ENCODE measurements around the gene LRMDA. TPM values are rescaled to one million over a fixed set of nuclear protein-coding genes. Genes with fewer than 3 reads are reported as not detected.

Gene LRMDA
- total RNA-seq, 1 donor from 2014 or later = 5.2 TPM

DNA sequence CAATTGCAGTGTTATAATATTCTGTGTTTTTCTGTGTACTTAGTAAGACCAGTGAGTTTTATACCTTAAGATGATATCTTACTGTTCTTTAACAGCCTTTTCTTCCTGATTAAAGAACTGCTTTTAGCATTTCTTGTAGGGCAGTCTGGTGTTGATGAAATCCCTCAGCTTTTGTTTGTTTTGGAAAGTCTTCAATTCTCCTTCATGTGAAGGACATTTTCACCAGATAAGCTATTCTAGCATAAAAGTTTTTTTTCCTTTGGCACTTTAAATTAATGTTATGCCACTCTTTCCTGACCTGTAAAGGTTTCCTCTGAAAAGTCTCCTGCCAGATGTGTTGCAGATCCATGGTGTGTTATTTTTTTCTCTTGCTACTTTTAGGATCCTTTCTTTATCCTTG is 1059.8 kb downstream of the LRMDA start:
- Histone ChIP-seq H3K9ac (no peak overlapping the region), H3K4me2 (no peak overlapping the region)
- peaks cover 44% of the 10 kb centered on the region for H3K9me3 Mint-ChIP-seq

DNA sequence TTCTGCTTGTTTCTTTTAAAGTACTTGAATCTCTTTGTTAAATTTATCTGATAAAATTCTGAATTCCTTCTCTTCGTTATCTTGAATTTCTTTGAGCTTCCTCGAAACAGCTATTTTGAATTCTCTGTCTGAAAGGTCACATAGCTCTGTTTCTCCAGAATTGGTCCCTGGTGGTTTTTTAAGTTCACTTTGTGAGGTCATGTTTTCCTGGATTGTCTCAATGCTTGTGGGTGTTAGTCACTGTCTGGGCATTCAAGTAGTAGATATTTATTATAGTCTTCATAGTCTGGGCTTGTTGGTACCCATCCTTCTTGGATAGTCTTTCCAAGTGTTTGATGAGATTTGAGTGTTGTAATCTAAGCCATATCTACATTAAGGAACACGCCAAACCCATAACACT is 1060.6 kb downstream of the LRMDA start:
- no peaks in the 10 kb centered on the region for H3K9me3 ChIP-seq (ENCODE audit: low read depth)
- no peak overlapping the region for H3K4me2 ChIP-seq
- TF ChIP-seq, protein P1, sequence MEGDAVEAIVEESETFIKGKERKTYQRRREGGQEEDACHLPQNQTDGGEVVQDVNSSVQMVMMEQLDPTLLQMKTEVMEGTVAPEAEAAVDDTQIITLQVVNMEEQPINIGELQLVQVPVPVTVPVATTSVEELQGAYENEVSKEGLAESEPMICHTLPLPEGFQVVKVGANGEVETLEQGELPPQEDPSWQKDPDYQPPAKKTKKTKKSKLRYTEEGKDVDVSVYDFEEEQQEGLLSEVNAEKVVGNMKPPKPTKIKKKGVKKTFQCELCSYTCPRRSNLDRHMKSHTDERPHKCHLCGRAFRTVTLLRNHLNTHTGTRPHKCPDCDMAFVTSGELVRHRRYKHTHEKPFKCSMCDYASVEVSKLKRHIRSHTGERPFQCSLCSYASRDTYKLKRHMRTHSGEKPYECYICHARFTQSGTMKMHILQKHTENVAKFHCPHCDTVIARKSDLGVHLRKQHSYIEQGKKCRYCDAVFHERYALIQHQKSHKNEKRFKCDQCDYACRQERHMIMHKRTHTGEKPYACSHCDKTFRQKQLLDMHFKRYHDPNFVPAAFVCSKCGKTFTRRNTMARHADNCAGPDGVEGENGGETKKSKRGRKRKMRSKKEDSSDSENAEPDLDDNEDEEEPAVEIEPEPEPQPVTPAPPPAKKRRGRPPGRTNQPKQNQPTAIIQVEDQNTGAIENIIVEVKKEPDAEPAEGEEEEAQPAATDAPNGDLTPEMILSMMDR (IDR thresholded peaks at IDR 0.05) = no peak
- no peak for TF ChIP-seq EZH2 (IDR thresholded peaks at IDR 0.05)
- TF ChIP-seq EZH2phosphoT487 (IDR thresholded peaks at IDR 0.05) = no peak
- peaks cover 9% of the 10 kb centered on the region for H3K36me3 ChIP-seq
- H3K4me3 Mint-ChIP-seq = no peak overlapping the region
- H3K4me3 ChIP-seq = no peak overlapping the region
- no peaks in the 10 kb centered on the region for H3F3A ChIP-seq (ENCODE audit: low read depth)
- H3K4me1 Mint-ChIP-seq = no peaks in the 10 kb centered on the region
- H3K27me3 Mint-ChIP-seq (ENCODE audit: insufficient read depth, low read depth) = no peaks in the 10 kb centered on the region
- no peaks in the 10 kb centered on the region for H3K4me1 ChIP-seq
- no peaks in the 10 kb centered on the region for H3K27me3 ChIP-seq
- peaks cover 44% of the 10 kb centered on the region for H3K9me3 Mint-ChIP-seq
- no peak for DNase-seq (ENCODE audit: low spot score)
- no peaks in the 10 kb centered on the region for H3K36me3 Mint-ChIP-seq
- H2AFZ ChIP-seq (replicated peaks) = no peak overlapping the region
- no peak overlapping the region for H3K27ac ChIP-seq
- no peaks in the 10 kb centered on the region for H3K79me2 ChIP-seq (ENCODE audit: low read depth)
- no peak overlapping the region for H3K27ac Mint-ChIP-seq
- no peaks in the 10 kb centered on the region for H4K20me1 ChIP-seq (ENCODE audit: low read depth)
- no peak overlapping the region for H3K9ac ChIP-seq

More for the DNA sequence above, 1059.8 kb downstream of the LRMDA start:
- Histone ChIP-seq H4K20me1 (ENCODE audit: low read depth) (no peaks in the 10 kb centered on the region), H3F3A (ENCODE audit: low read depth) (no peaks in the 10 kb centered on the region), H3K36me3 (peaks cover 9% of the 10 kb centered on the region), H3K27me3 (no peaks in the 10 kb centered on the region), H2AFZ (replicated peaks) (no peak overlapping the region), H3K4me3 (no peak overlapping the region), H3K4me1 (no peaks in the 10 kb centered on the region), H3K9me3 (ENCODE audit: low read depth) (no peaks in the 10 kb centered on the region), H3K79me2 (ENCODE audit: low read depth) (no peaks in the 10 kb centered on the region), H3K27ac (no peak overlapping the region)
- no peaks in the 10 kb centered on the region for H3K4me1 Mint-ChIP-seq
- no peak for TF ChIP-seq EZH2phosphoT487 (IDR thresholded peaks at IDR 0.05)
- TF ChIP-seq, protein P1 (IDR thresholded peaks at IDR 0.05) = no peak
- TF ChIP-seq EZH2 (IDR thresholded peaks at IDR 0.05) = no peak
- no peak for DNase-seq (ENCODE audit: low spot score)
- H3K4me3 Mint-ChIP-seq = no peak overlapping the region
- H3K36me3 Mint-ChIP-seq = no peaks in the 10 kb centered on the region
- H3K27me3 Mint-ChIP-seq (ENCODE audit: insufficient read depth, low read depth) = no peaks in the 10 kb centered on the region
- no peak overlapping the region for H3K27ac Mint-ChIP-seq

DNA sequence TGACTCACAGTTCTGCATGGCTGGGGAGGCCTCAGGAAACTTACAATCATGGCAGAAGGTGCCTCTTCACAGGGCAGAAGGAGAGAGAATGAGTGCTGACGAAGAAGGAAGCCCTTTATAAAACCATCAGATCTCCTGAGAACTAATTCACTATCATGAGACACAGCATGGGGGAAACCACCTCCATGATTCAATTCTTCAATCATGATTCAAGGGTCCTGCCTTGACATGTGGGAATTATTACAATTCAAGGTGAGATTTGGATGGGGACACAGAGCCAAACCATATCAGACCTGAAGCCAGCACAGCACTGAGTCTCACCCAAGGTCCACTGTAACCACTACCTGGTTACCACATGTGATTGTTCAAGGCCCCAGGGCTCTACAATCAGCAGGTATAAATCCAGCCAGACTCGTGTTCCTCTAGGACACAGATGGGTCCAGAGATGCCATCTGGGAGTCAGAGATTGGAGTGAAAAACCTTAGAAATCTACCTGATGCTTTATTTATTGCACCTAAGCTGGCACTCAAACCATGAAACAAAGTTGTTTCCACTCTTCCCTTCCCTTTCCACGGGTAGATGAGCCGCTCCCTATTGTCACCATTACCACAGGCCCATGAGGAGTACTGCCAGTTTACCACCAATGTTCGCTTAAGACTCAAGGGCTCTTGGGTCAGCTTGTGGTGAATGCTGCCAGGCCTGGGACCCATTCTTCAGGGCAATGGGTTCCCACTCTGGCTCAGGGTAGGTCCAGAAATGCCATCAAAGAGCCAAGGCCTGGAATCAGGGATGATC is 1061.5 kb downstream of the LRMDA start:
- Histone ChIP-seq H3K79me2 (ENCODE audit: low read depth) (no peaks in the 10 kb centered on the region), H4K20me1 (ENCODE audit: low read depth) (no peaks in the 10 kb centered on the region), H3F3A (ENCODE audit: low read depth) (no peaks in the 10 kb centered on the region), H3K9ac (no peak overlapping the region), H3K27me3 (no peaks in the 10 kb centered on the region), H3K4me1 (no peaks in the 10 kb centered on the region), H3K36me3 (peaks cover 9% of the 10 kb centered on the region), H3K27ac (no peak overlapping the region), H3K4me2 (no peak overlapping the region), H3K9me3 (ENCODE audit: low read depth) (no peaks in the 10 kb centered on the region), H3K4me3 (no peak overlapping the region), H2AFZ (replicated peaks) (no peak overlapping the region)
- Mint-ChIP-seq H3K4me3 (no peak overlapping the region), H3K4me1 (no peaks in the 10 kb centered on the region), H3K36me3 (no peaks in the 10 kb centered on the region), H3K9me3 (peaks cover 40% of the 10 kb centered on the region), H3K27me3 (ENCODE audit: insufficient read depth, low read depth) (no peaks in the 10 kb centered on the region), H3K27ac (no peak overlapping the region)
- TF ChIP-seq, protein P1 (IDR thresholded peaks at IDR 0.05) = no peak
- TF ChIP-seq EZH2 (IDR thresholded peaks at IDR 0.05) = no peak
- DNase-seq (ENCODE audit: low spot score) = no peak

Measured in neural progenitor cell (in vitro differentiated cells).